Fibroblast of gingiva (primary cell): Measurements from ENCODE around the gene TMEM161A.
"Not testable (repeated sequence)": the region's sequence is repeated elsewhere in the genome, so short reads cannot be mapped to it uniquely, and the experiment has no call there.

Source experiments
- DNase-seq: peaks from one replicate; pipeline ENCODE4 v3.0.0-alpha.2; 2011; ENCODE audit warnings: low read depth

TMEM161A gene

GRCh38 chr19:19138109-19138981 is at the start of gene TMEM161A:
TMEM161A (minus strand) TSS chr19:19138478; CDS start chr19:19138428, 50 bp downstream.
- DNase-seq: peak; percentile 100

- no peak for DNase-seq
Measured at GRCh38 chr19:19186742-19187141, 48.5 kb upstream of the TMEM161A start.

GRCh38 chr19:19185853-19186740 is 47.8 kb upstream of the TMEM161A start:
- DNase-seq: no peak

- no peak for DNase-seq
Measured at GRCh38 chr19:19181488-19181998, 43.3 kb upstream of the TMEM161A start.

- no peak for DNase-seq
Measured at GRCh38 chr19:19179548-19180441, 41.5 kb upstream of the TMEM161A start.

- no peak for DNase-seq
Measured at GRCh38 chr19:19176950-19177349, 38.7 kb upstream of the TMEM161A start.

- DNase-seq: not testable (repeated sequence)
Measured at GRCh38 chr19:19173243-19173642, 35.0 kb upstream of the TMEM161A start.

GRCh38 chr19:19171821-19172532 is 33.7 kb upstream of the TMEM161A start:
- DNase-seq: peak; percentile 61

- no peak for DNase-seq
Measured at GRCh38 chr19:19170873-19171672, 32.8 kb upstream of the TMEM161A start.

- peak; percentile 40 for DNase-seq
Measured at GRCh38 chr19:19170053-19170872, 32.0 kb upstream of the TMEM161A start, which contains the start of gene MEF2B. MEF2B (minus strand) TSS chr19:19170263; CDS start chr19:19150735, 19,528 bp downstream.

- no peak for DNase-seq
Measured at GRCh38 chr19:19169236-19170052, 31.2 kb upstream of the TMEM161A start.

- DNase-seq: no peak
Measured at GRCh38 chr19:19167612-19168011, 29.3 kb upstream of the TMEM161A start.

- no peak for DNase-seq
Measured at GRCh38 chr19:19165396-19165795, 27.1 kb upstream of the TMEM161A start.

GRCh38 chr19:19162495-19162894 is 24.2 kb upstream of the TMEM161A start:
- no peak for DNase-seq

- no peak for DNase-seq
Measured at GRCh38 chr19:19160461-19161035, 22.3 kb upstream of the TMEM161A start.

GRCh38 chr19:19159534-19159933 is 21.3 kb upstream of the TMEM161A start:
- DNase-seq: no peak

GRCh38 chr19:19157808-19158207 is 19.5 kb upstream of the TMEM161A start:
- DNase-seq: no peak
